ENCODE data around the gene DOK7.

Gene DOK7

GRCh38 chr4:3427706-3428446, 35.2 kb upstream of the DOK7 start:
- DNase-seq, result no peak

GRCh38 chr4:3429651-3430050, 33.5 kb upstream of the DOK7 start:
- no peak for DNase-seq

GRCh38 chr4:3430524-3430923, 32.6 kb upstream of the DOK7 start:
- DNase-seq, result no peak

- DNase-seq, result no peak
These were observed 31.6 kb upstream of the DOK7 start for GRCh38 chr4:3431446-3431993.

- DNase-seq, result no peak
These were observed 30.7 kb upstream of the DOK7 start for GRCh38 chr4:3432381-3432790.

- DNase-seq, result no peak
These were observed 29.8 kb upstream of the DOK7 start for GRCh38 chr4:3433138-3433869.

- DNase-seq, result no peak
These were observed 28.0 kb upstream of the DOK7 start for GRCh38 chr4:3434881-3435685.

GRCh38 chr4:3435686-3435956, 27.5 kb upstream of the DOK7 start:
- no peak for DNase-seq

GRCh38 chr4:3436048-3436797, 26.9 kb upstream of the DOK7 start:
- DNase-seq, result no peak

GRCh38 chr4:3436798-3437581, 26.1 kb upstream of the DOK7 start:
- DNase-seq, result peak; percentile 20

- no peak for DNase-seq
These were observed 25.5 kb upstream of the DOK7 start for GRCh38 chr4:3437582-3437936.

- DNase-seq, result no peak
These were observed 24.9 kb upstream of the DOK7 start for GRCh38 chr4:3437998-3438846.

- no peak for DNase-seq
These were observed 24.3 kb upstream of the DOK7 start for GRCh38 chr4:3438847-3439180.

- DNase-seq, result no peak
These were observed 23.7 kb upstream of the DOK7 start for GRCh38 chr4:3439391-3439790.

- no peak for DNase-seq
These were observed 23.1 kb upstream of the DOK7 start for GRCh38 chr4:3440011-3440410.

- DNase-seq, result peak; percentile 31
These were observed 22.1 kb upstream of the DOK7 start for GRCh38 chr4:3440979-3441500.

- DNase-seq, result no peak
These were observed 21.3 kb upstream of the DOK7 start, which contains the start of gene HGFAC for GRCh38 chr4:3441501-3442459. HGFAC (plus strand) TSS chr4:3441968; CDS start chr4:3442002, 34 bp downstream.

- no peak for DNase-seq
These were observed 20.6 kb upstream of the DOK7 start for GRCh38 chr4:3442460-3442958.
